Mucosa of descending colon (tissue), 3 donors: ENCODE results near the gene COIL. TPM values are rescaled to one million over a fixed set of nuclear protein-coding genes. Genes with fewer than 3 reads are reported as not detected.

Experiments
- ATAC-seq: fragments of 200-7000 bp; cut with Tn5 transposase; one replicate; pipeline ENCODE4 v1.9.1; 2020; ENCODE audit warnings: mild to moderate bottlenecking, moderate library complexity
- DNase-seq, 3 donors: peaks; one replicate each; pipeline ENCODE4 v3.0.0-alpha.2; 2020
- H3K36me3 ChIP-seq: fragments of 200-600 bp; one replicate; pipeline ENCODE4 v1.8.0; 2021; ENCODE audit warnings: low read depth, mild to moderate bottlenecking
- H3K4me1 ChIP-seq: fragments of 200-600 bp; one replicate; pipeline ENCODE4 v1.8.0; 2021; ENCODE audit warnings: low read depth, mild to moderate bottlenecking
- H3K4me3 ChIP-seq: fragments of 200-600 bp; one replicate; pipeline ENCODE4 v1.8.0; 2021; ENCODE audit warnings: mild to moderate bottlenecking
- H3K9me3 ChIP-seq: fragments of 200-600 bp; one replicate; pipeline ENCODE4 v1.8.0; 2021; ENCODE audit warnings: mild to moderate bottlenecking
- intact Hi-C, 2 donors: fragments of 100-400 bp; cut with DNase I in 1 of 2; cut with micrococcal nuclease in 1 of 2; formaldehyde crosslinking; loops; one replicate each; pipeline versions ENCODE4 v1.11.0 to v1.11.1; 2022; cut with DNase I, micrococcal nuclease
- total RNA-seq, 3 donors: library from RNA; stranded (reverse); fragmentation: NEBNext Ultra II Directional in 2 of 3; extraction: Animal tissue kit (Norgen Biotek cat#: 25700) in 2 of 3; gene quantifications; one replicate each; pipeline versions ENCODE4 v1.2.1 to v1.2.4, GENCODE V29; 2021 to 2023
- TF ChIP-seq, protein P1 (sequence below): fragments of 200-600 bp; IDR thresholded peaks from one replicate; pipeline ENCODE4 v1.8.0; 2022; ENCODE audit warnings: antibody characterized with exemption, mild to moderate bottlenecking
- donor health status: DM: no; HTN: no; CAD: no; lungs with moderate emphysema.
- donor health status: DM: no; HTN: no; CAD: no.
- donor health status: DM: no; HTN: yes; CAD: no.

Gene COIL
- total RNA-seq, 3 donors from 2014 or later, result 12.7 to 15.3 (median 14.1) TPM

GRCh38 chr17:56898874-56899273 lies 62.0 kb downstream of the COIL start:
- Histone ChIP-seq H3K36me3 (no peaks in the 10 kb centered on the region), H3K4me3 (no peak overlapping the region), H3K9me3 (no peaks in the 10 kb centered on the region), H3K4me1 (peaks cover 3% of the 10 kb centered on the region)
- peak in 1 of 3 donors; percentile 44 for DNase-seq
- TF ChIP-seq, protein P1, sequence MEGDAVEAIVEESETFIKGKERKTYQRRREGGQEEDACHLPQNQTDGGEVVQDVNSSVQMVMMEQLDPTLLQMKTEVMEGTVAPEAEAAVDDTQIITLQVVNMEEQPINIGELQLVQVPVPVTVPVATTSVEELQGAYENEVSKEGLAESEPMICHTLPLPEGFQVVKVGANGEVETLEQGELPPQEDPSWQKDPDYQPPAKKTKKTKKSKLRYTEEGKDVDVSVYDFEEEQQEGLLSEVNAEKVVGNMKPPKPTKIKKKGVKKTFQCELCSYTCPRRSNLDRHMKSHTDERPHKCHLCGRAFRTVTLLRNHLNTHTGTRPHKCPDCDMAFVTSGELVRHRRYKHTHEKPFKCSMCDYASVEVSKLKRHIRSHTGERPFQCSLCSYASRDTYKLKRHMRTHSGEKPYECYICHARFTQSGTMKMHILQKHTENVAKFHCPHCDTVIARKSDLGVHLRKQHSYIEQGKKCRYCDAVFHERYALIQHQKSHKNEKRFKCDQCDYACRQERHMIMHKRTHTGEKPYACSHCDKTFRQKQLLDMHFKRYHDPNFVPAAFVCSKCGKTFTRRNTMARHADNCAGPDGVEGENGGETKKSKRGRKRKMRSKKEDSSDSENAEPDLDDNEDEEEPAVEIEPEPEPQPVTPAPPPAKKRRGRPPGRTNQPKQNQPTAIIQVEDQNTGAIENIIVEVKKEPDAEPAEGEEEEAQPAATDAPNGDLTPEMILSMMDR, result no peak
- peak; percentile 23 for ATAC-seq
- intact Hi-C loops, result no loop called here

GRCh38 chr17:56897646-56898424 lies 63.0 kb downstream of the COIL start:
- Histone ChIP-seq H3K4me1 (peaks cover 3% of the 10 kb centered on the region), H3K4me3 (no peak overlapping the region), H3K9me3 (no peaks in the 10 kb centered on the region), H3K36me3 (no peaks in the 10 kb centered on the region)
- TF ChIP-seq, protein P1, result no peak
- ATAC-seq (peak; percentile 79), DNase-seq (no peak)
- intact Hi-C loops, result no loop called here

GRCh38 chr17:56896968-56897359 lies 63.9 kb downstream of the COIL start:
- TF ChIP-seq, protein P1, result no peak
- ATAC-seq (peak; percentile 78), DNase-seq (peak in 2 of 3 donors; percentile 46 to 64)
- Histone ChIP-seq H3K4me3 (no peak overlapping the region), H3K36me3 (no peaks in the 10 kb centered on the region), H3K4me1 (peaks cover 3% of the 10 kb centered on the region), H3K9me3 (no peaks in the 10 kb centered on the region)
- intact Hi-C loops, result no loop called here

GRCh38 chr17:56896217-56896967 lies 64.5 kb downstream of the COIL start:
- no peak overlapping the region for H3K4me3 ChIP-seq
- ATAC-seq, result no peak
- H3K4me1 ChIP-seq, result peaks cover 3% of the 10 kb centered on the region
- TF ChIP-seq, protein P1, result no peak
- H3K9me3 ChIP-seq, result no peaks in the 10 kb centered on the region
- no peaks in the 10 kb centered on the region for H3K36me3 ChIP-seq
- intact Hi-C loops, result no loop called here
- DNase-seq, result no peak

DNA sequence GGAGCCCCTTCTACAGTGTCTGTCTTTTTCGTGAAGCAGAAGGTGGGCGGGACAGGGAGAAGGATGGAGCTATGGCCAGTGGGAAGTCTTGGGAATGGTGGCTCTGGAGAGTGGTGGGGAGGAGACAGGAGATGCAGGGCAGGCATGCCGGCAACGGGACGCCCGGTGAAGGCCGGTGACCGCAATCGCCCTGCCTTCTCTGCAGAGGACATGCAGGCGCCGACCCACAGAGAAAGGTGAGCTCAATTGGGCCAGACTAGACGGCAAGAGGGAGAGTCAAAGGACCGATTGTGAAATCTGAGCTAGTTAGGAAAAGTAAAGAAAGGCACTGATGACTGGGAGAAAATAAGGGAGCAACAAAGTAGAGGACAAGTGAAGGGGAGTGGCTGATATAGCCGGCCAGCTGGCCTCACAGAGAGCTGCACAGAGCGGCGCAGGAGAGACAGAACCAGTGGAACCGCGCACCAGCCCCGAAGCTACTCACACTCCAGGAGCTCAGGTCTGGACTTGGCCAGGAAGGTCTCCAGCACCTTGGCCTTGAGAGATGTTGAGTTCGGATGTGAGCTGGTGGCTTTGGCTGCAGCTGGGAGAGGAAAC lies 65.9 kb downstream of the COIL start:
- Histone ChIP-seq H3K4me1 (peaks cover 3% of the 10 kb centered on the region), H3K4me3 (no peak overlapping the region), H3K36me3 (no peaks in the 10 kb centered on the region), H3K9me3 (no peaks in the 10 kb centered on the region)
- no peak for ATAC-seq
- intact Hi-C loops, result no loop called here
- no peak for DNase-seq
- TF ChIP-seq, protein P1, result no peak
